ENCODE results near the gene LTBP3.

Gene LTBP3

DNA sequence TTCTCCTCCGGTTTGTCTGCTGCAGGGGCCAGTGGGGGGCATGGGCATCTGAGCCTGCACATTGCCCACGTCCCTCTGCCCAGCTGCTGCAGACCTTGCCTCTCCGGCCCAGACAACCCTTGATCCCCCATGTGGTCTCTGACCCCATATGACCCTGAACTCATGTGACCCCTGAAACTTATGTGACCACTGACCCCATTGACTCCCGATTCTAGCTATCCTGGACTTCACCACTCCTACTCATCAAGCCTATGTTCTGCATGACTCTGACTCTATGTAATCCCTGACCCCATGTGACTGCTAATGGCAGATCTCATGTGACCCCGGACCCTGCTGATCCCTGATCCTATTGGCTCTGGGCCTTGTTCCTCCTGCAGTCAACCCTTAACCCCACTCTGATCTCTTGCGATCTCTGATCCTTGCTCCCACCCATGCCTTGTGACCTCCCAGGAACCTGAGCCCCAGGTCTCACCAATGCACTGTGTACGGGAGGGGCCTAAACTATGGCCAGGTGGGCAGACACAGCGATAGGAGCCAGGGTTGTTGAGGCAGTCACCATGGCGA lies 5.7 kb downstream of the LTBP3 start:
- no peak for DNase-seq

DNA sequence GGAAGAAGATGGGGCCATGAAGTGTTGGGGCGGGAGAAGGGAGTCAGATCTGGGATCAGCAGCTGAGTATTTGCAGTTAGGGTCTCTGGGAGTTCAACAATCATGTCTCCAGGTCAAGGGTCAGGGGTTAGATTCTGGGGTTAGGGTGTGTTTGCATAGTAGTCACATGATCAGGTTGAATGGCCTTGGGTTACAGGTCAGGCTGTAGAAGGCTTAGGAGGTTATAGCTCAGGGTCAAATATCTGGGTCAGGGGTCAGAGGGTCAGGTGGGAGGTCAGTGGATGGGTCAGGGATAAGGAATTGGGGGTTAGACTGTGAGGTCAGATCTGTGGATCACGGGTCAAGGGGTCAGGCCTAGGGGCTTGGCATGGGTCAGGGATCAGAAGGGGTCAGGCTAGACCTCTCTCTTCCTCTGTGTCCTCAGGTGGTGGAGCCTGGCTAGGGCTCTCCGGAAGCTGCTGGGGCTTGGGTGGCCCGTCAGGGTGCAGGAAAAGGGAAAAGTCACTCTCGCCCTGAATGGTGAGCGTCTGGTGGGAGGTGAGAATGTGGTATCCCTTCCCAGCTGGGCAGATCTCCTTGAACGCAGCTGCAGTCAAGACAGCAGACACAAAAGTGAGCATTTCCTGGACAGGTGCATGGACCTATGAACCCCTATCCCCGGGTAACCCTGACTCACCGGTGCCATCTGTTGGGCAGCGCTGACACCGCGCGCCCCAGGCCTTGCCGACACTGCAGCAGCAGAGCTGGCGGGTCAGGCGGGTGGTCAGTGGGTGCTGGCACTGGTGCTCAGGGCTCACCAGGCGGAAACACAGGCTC lies 6.4 kb downstream of the LTBP3 start:
- no peak for DNase-seq

DNA sequence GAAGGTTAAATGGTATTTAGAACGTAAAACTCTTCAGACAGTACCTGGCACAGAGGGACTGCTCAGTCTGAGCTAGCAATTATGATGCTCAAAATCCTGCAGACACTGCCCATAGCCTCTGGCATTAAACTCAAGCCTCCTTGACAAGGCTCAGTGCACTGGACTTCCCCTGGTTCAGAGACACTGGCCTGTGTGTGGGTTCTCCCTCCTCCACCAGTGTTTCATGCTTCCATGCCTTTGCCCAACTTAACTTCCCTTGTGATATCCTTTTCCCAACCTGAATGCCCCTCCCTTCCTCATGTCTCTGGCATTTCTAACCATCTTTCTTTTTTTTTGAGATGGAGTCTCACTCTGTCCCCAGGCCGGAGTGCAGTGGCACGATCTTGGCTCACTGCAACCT lies 9.1 kb downstream of the LTBP3 start:
- DNase-seq = no peak

DNA sequence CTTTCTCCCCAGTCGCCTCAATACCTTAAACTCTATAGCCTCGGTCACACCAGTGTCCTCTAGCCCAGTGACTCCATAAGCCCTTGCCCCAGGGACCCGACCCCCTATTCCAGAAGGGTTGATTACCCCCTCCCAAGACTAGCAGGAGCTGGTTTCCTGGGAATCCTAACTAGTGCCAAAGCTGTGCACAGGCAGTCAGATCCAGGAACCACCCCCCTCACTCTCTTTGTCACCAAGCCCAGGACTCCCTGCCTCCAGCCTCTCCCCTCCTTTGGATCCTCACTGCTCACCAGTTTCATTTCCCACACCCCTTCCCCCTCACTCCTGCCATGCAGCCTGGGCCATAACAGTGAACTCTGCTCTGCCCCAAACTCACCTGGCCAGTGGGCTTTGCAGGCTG lies 9.8 kb downstream of the LTBP3 start:
- DNase-seq = no peak

DNA sequence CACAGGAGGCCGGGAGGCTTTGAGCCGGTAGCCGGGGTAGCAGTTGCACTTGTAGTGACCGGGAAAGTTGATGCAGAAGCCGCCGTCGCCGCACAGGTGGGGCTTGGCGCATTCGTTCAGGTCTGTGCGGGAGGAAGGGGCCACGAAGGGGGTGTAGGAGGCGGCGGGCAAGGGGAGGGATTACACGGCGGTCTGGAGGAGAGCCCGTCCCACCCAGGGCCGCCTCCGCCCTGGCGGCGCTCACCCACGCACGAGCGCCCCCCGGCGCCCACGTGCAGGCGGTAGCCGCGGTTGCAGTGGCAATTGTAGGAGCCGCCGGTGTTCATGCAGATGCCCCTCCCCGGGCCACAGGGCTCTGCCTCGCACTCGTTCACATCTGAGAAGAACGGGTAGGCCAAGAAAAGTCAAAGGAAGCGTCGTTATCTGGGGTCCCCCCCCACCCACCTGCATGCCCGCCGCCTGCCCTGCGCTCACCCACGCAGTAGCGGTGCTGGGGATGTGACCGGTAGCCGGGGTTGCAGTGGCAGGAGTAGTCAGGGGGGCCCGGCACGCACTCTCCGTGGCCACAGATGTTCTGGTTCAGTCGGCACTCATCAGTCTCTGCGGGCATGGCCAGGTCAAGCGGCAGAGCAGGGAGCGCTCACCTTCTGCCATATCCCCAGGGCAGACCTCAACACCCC lies 10.6 kb downstream of the LTBP3 start:
- no peak for DNase-seq

DNA sequence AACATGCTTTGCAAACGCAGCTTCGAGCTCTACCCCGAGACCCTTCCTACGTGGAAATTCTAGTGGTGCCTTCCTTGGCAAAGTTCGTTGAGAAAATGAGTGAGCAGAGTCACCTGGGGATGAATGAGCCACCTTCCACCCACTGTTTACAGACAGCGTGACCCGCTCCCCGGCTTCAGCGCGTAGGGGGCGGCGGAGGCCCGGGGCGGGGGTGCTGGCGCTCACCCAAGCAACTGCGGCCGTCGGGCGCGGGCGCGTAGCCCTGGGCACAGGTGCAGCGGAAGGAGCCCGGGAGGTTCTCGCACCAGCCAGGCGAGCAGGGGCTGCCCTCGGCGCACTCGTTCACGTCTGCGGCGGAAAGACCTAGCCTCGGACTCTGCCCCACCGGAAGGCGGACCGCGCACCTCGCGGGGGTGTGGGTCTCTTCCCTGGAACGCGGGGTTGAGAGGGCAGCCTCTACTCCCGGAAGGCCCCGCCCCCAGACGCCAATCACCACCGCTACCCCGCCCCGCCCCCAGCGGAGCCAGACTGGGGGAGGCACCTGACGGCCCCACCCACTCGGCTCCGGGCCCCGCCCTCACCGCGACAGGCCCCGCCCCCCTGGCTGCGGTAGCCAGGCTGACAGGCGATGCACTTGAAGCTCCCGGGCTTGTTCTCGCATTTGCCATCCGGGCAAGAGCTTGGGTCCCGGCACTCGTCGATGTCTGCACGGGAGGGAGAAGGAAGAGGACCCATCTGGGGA lies 11.8 kb downstream of the LTBP3 start:
- no peak for DNase-seq

DNA sequence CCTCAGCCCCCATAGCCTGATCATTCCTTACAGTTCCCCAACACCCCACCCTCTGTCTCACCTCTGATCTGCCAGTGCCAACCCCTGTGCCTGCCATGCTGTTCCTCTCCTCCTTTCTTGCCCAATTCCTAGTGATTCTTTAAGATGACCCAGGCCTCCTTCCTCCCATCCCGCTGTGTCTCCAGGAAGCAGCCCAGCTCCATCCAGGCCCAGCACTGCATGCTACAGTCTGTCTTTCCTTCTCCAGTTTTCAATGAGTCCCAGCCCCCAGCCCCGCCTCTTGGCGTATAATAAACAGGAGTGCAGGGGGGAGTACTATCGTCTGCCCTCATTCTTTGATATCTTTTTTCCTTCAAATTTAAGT lies 12.3 kb downstream of the LTBP3 start:
- DNase-seq = no peak

DNA sequence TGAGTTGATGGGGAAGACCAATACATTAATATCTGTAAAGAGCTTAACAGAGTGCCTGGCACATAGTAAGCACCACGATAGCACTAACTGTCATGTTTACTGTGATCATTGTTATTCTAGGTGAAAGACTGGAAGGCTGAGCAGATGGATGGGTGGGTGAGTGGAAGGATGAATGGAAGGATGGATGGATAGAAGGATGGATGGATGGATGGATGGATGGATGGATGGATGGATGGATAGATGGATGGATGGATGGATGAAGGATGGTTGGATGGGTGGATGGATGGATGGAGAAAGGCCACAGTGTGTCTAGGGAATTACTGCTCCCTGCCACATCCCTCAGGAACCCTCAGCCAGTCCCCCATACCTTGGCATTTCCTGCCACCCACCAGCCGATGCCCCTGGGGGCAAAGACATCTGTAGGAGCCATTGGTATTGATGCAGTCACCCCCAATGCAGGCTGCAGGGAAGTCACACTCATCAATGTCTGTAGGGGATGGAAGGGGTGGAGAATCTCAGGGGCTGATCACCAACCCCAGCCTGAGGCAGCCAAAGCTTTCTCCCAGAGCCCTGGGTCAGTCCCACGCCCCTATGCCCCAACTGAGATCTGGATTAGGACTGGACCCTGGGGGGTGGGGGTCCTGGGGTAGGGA lies 15.3 kb downstream of the LTBP3 start:
- DNase-seq = no peak

DNA sequence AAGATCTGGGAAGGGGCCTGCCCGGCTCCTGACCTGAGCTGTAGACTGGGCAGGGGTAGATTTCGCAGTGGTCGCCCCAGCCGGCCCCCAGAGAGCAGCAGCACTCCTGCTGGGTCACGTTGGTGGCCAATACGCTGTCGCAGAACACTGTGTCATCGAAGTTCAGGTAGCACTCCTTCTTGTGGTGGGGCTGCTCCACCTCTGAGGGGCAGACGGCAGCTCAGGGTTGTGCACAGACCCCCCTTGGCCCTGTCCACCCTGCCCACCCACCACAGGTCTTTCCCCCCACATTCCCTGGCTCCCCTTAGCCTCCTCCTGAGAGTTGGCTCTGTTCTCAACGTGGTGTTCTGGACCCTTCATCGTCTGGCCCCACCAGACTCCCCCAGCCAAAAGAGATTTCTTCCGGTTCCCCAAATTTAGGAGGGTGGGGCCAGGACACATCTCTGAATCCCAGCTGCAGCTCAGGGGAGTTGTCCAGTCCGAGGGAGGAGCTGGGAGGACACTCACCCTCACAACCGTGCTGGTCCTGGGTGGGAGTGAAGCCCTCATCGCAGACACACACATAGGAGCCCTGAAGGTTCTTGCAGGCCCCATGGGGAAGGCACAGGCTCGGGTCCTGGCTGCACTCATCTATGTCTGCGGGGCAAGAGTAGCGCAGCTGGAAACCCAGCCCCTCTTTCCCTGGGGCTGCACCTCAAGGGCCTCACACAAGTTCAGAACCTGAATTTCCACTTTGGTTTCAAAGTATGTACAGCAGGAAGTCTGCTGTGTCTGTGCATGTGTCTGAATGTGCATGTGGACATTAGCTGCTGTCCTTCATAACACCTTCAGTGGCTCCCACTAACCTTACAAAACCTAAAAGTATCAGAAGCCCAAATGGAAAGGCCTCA lies 16.8 kb downstream of the LTBP3 start:
- DNase-seq = no peak

DNA sequence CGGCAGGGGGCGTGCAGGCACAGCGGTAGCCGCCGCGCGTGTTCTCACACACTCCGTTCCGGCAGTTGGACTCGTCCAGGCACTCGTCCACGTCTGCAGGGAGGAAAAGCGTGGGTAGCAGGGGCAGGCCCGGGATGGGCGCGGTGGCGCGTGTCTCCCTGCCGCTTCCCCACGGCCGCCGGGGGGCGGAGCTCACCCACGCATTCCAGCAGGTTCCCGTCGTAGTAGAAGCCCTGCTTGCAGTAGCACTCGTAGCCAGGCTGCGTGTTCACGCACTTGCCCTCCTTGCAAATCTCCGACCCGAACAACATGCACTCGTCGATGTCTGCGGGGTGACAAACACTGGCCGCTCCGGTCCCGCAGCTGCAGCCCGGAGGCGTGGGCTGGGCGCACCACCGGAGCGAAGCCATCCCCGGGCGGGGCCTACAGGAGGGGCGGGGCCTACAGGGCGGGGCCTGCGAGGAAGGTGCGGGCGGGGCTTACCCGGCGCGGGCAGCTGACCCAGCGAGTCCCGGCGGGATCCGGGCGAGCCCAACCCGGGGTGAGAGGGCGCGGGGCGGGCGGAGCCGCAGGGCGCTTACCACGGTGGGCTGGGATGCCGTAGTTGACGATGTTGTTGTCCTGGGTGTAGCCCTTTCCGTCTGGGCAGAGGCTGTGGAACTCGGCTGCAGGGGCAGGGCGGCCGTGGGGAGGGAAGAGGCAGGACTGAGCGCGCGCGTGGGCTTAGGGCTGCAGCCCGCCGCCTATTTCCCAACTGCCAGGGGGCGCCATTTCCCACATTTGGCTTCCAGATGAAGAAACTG lies 17.7 kb downstream of the LTBP3 start:
- peak; percentile 22 for DNase-seq

DNA sequence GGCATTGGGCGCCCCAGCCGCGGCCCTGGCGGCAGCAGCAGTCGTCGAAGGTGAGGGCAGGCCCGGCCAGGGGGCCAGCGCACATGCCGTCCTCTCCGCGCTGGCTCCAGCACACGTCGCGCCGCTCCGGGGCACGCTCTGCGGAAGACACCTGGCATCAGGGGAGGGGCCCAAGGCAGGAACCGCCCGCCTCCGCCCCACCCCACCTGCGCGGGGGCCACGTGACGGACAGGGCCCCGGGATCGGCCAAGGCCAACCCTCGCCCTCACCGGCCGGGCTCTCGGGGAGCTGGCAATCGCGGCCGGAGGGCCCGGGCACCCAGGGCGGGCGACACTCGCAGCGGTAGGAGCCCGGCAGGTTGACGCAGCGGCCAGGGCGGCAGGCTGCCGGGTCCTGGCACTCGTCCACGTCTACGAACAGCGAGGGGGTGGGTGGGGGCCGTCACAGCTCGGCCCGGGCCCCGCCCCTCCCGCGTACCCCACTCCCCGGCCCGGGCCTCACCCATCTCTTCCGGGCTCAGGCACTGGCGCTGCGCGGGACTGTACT lies 18.3 kb downstream of the LTBP3 start:
- no peak for DNase-seq

DNA sequence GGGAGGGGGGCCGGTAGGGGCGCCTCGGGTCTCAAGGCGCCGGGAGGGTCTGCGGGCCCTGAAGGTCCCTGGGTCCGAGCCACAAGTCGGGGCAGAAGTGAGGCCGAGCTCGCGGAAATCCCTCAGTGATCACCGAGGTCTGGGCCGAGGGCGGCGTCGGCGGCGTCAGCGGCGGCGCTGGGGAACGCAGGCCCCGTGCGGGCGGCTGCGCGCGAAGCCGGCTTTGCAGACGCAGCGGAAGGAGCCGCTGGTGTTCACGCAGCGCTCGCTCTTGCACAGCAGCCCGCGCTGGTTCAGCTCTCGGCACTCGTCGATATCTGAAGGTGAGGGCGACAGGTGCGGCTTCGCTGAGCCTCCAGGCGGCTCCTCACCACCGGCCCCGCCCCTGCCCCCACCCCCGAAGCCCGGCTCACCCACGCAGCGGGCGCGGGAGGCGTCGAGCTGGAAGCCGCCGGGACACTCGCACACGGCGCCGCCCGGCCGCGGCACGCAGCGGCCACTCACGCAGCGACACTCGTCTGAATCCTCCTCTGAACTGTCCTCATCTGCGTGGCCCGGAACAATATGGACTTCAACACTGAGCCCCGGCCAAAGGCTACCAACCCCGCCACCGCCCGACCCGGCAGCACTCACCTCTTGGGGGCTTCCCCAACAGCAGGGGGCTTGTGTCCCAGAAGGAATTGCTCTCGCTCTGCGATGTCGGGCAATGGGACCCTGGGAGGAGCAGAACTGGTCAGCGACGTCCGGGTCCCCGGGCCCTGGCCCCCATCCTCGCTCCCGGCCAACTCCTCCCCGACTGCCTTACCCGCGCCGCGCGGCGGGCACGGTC lies 19.0 kb downstream of the LTBP3 start:
- DNase-seq = no peak

DNA sequence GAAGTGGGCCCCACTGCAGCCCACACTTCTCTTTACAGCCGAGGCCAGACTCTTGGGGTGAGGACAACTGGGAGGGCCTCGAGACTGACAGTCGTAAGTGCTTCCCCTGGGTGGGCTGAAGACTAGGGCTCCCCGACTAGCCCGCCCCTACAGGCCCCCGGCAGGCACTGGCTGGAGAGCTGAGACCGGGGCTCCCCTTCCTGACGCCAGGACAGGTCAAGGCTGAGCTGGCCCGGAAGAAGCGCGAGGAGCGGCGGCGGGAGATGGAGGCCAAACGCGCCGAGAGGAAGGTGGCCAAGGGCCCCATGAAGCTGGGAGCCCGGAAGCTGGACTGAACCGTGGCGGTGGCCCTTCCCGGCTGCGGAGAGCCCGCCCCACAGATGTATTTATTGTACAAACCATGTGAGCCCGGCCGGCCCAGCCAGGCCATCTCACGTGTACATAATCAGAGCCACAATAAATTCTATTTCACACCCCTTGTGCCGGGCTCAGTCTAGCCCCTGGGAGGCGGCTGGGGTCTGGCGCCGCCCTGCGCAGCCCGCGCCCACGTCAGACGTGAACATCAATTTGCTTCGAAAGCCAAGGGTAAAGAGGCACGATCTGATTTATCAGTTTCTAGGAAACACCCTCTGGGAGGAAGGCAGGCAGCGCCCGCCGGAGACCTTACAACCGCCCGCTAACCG lies 19.8 kb downstream of the LTBP3 start:
- no peak for DNase-seq

DNA sequence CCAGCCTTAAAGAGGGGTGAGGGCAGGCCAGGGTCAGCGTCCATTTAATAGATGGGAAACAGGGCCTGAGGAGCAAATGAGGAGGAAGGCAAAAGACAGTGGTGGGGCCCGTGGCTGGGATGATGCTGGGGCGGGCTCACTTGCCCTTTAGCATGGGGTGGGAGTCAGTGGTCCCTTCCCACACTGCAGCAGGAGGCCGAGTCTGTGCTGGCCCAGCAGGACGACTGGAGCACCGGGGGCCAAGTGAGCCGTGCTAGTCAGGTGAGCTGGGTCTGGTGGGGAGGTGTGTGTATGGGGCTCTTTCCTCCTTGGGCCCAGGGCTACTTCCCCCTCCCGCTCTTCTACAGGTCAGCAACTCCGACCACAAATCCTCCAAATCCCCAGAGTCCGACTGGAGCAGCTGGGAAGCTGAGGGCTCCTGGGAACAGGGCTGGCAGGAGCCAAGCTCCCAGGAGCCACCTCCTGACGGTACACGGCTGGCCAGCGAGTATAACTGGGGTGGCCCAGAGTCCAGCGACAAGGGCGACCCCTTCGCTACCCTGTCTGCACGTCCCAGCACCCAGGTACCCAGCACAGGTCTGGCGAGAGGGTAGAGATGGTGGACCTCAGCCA lies 20.4 kb downstream of the LTBP3 start:
- DNase-seq = no peak

DNA sequence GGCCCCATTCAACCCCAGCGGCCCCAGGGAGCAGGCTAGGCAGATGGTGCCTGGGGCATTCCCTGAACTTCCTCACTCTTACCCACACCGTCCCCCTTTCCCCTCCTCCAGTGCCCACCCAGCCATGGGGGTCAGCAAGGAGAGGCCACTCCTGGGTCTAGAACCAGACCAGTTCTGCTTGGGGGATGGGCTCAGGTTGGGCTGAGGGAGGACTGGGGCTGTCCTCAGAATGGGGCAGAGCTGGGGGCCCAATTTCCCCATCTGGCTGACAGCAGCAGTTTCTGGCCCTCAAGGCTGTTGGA lies 20.9 kb downstream of the LTBP3 start:
- no peak for DNase-seq

DNA sequence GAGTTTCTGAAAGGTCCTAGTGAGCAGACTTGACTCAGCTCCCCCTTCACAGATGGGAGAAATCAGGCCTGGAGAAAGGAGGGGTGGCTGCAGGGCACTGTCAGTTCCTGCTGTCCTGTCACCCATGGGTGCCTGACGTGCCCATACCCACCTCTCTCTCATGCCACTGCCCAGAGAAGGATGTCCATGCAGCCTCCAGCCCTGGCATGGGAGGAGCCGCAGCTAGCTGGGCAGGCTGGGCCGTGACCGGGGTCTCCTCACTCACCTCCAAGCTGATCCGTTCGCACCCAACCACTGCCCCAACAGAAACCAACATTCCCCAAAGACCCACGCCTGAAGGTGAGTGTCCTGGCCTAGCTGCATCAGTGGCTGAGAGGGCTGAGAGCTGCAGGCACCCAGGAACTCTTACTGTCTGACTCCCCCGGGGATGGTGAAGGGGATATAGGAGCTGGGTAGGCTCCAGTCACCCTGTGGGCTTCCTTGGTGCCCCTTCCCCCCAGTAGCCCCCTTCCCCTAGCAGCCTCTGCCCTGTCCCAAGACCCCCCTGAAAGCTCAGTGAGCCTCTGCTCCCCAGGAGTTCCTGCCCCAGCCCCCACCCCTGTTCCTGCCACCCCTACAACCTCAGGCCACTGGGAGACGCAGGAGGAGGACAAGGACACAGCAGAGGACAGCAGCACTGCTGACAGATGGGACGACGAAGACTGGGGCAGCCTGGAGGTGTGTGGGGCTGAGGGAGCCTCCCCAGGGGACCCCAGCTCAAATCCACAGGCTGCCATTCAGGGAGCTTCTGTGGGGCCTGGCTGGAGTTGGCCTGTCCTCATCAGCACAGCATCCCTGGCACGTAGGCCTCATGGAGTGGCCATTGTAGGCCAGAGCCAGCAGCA lies 21.5 kb downstream of the LTBP3 start:
- no peak for DNase-seq

DNA sequence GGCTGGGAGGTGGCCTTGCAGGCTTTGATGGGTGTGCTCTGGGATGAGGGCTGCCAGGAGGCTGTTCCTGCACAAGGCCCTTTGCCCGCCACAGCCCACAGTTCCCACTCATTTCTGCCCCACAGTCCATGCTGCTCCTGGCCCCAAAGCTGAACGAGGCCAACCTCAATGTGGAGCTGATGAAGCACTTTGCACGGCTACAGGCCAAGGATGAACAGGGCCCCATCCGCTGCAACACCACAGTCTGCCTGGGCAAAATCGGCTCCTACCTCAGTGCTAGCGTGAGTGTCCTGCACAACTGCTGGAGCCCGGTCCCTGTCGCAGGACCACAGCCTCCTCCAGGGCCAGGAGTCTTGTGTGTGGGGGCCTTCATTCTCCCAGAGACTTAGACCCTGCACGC lies 23.1 kb downstream of the LTBP3 start:
- DNase-seq = no peak

All from NCI-H446 treated with DMSO at 0.1 percent for 48 hours (cell line).